Mesothelial cell of epicardium (in vitro differentiated cells): ENCODE results near the gene TAS2R40. TPM values are rescaled to one million over a fixed set of nuclear protein-coding genes. Genes with fewer than 3 reads are reported as not detected.

Experiments used
- DNase-seq, 2 experiments: peaks; one replicate each; pipeline ENCODE4 v3.0.0; 2021; ENCODE audit warnings: low spot score in 2 of 2; ENCODE audit not compliant: unreplicated experiment in 2 of 2
- H3K27ac Mint-ChIP-seq: 2 replicates; pipeline ENCODE4 v1.8.0; 2021; ENCODE audit warnings: mixed read lengths
- H3K27me3 Mint-ChIP-seq: 2 replicates; pipeline ENCODE4 v1.8.0; 2021; ENCODE audit warnings: low read depth, mixed read lengths
- H3K36me3 Mint-ChIP-seq: 2 replicates; pipeline ENCODE4 v1.8.0; 2021; ENCODE audit warnings: mixed read lengths
- H3K4me1 Mint-ChIP-seq: 2 replicates; pipeline ENCODE4 v1.8.0; 2021; ENCODE audit warnings: mixed read lengths
- H3K4me3 Mint-ChIP-seq: 2 replicates; pipeline ENCODE4 v1.8.0; 2021; ENCODE audit warnings: mild to moderate bottlenecking, moderate library complexity, mixed read lengths
- H3K9me3 Mint-ChIP-seq: 2 replicates; pipeline ENCODE4 v1.8.0; 2021; ENCODE audit warnings: mixed read lengths
- CTCF ChIP-seq: fragments of 200-600 bp; sonication (generic); IDR thresholded peaks from one replicate; pipeline ENCODE4 v1.5.0; 2021; ENCODE audit warnings: antibody characterized with exemption; ENCODE audit not compliant: unreplicated experiment
- total RNA-seq: library from RNA; stranded (reverse); gene quantifications from 3 replicates; pipeline ENCODE4 v1.2.1, GENCODE V29; 2021

TAS2R40 gene
- total RNA-seq, 1 donor from 2014 or later: not detected

GRCh38 chr7:143255564-143255963 is 33.7 kb downstream of the TAS2R40 start:
- Mint-ChIP-seq H3K4me3 (no peak overlapping the region), H3K27me3 (no peaks in the 10 kb centered on the region), H3K9me3 (peaks cover 22% of the 10 kb centered on the region), H3K4me1 (no peaks in the 10 kb centered on the region), H3K27ac (no peak overlapping the region), H3K36me3 (peaks cover 3% of the 10 kb centered on the region)
- no peak for TF ChIP-seq CTCF
- DNase-seq: no peak

- Mint-ChIP-seq H3K36me3 (peaks cover 3% of the 10 kb centered on the region), H3K27me3 (no peaks in the 10 kb centered on the region), H3K4me3 (no peak overlapping the region), H3K9me3 (peaks cover 22% of the 10 kb centered on the region), H3K27ac (no peak overlapping the region), H3K4me1 (no peaks in the 10 kb centered on the region)
- no peak for DNase-seq
- TF ChIP-seq CTCF: no peak
These were observed 34.5 kb downstream of the TAS2R40 start for GRCh38 chr7:143256325-143256724.

- Mint-ChIP-seq H3K27ac (no peak overlapping the region), H3K4me3 (no peak overlapping the region), H3K4me1 (no peaks in the 10 kb centered on the region), H3K9me3 (peaks cover 22% of the 10 kb centered on the region), H3K36me3 (peaks cover 3% of the 10 kb centered on the region), H3K27me3 (no peaks in the 10 kb centered on the region)
- TF ChIP-seq CTCF: no peak
- no peak for DNase-seq
These were observed 35.1 kb downstream of the TAS2R40 start for GRCh38 chr7:143256932-143257331.

- H3K36me3 Mint-ChIP-seq: peaks cover 1% of the 10 kb centered on the region
- no peak overlapping the region for H3K27ac Mint-ChIP-seq
- no peaks in the 10 kb centered on the region for H3K4me1 Mint-ChIP-seq
- H3K9me3 Mint-ChIP-seq: peaks cover 16% of the 10 kb centered on the region
- no peak for DNase-seq
- no peaks in the 10 kb centered on the region for H3K27me3 Mint-ChIP-seq
- no peak for TF ChIP-seq CTCF
- H3K4me3 Mint-ChIP-seq: no peak overlapping the region
These were observed 35.7 kb downstream of the TAS2R40 start for GRCh38 chr7:143257501-143257900.

GRCh38 chr7:143258831-143259230 is 37.0 kb downstream of the TAS2R40 start:
- no peak overlapping the region for H3K27ac Mint-ChIP-seq
- H3K4me1 Mint-ChIP-seq: peaks cover 6% of the 10 kb centered on the region
- DNase-seq: no peak
- no peak for TF ChIP-seq CTCF
- H3K27me3 Mint-ChIP-seq: no peaks in the 10 kb centered on the region
- no peaks in the 10 kb centered on the region for H3K36me3 Mint-ChIP-seq
- no peak overlapping the region for H3K4me3 Mint-ChIP-seq
- peaks cover 6% of the 10 kb centered on the region for H3K9me3 Mint-ChIP-seq

- no peak for TF ChIP-seq CTCF
- Mint-ChIP-seq H3K4me1 (peaks cover 13% of the 10 kb centered on the region), H3K27ac (no peak overlapping the region), H3K4me3 (no peak overlapping the region), H3K9me3 (no peaks in the 10 kb centered on the region), H3K27me3 (no peaks in the 10 kb centered on the region), H3K36me3 (no peaks in the 10 kb centered on the region)
- no peak for DNase-seq
These were observed 37.9 kb downstream of the TAS2R40 start for GRCh38 chr7:143259765-143260164.
